ENCODE results near the gene KCTD6. TPM values are rescaled to one million over a fixed set of nuclear protein-coding genes. Genes with fewer than 3 reads are reported as not detected.
A peak's percentile ranks its signal among the peaks of the same experiment; 100 is the strongest.

Gene KCTD6
- total RNA-seq, 1 donor from 2014 or later = 7.9 TPM

DNA sequence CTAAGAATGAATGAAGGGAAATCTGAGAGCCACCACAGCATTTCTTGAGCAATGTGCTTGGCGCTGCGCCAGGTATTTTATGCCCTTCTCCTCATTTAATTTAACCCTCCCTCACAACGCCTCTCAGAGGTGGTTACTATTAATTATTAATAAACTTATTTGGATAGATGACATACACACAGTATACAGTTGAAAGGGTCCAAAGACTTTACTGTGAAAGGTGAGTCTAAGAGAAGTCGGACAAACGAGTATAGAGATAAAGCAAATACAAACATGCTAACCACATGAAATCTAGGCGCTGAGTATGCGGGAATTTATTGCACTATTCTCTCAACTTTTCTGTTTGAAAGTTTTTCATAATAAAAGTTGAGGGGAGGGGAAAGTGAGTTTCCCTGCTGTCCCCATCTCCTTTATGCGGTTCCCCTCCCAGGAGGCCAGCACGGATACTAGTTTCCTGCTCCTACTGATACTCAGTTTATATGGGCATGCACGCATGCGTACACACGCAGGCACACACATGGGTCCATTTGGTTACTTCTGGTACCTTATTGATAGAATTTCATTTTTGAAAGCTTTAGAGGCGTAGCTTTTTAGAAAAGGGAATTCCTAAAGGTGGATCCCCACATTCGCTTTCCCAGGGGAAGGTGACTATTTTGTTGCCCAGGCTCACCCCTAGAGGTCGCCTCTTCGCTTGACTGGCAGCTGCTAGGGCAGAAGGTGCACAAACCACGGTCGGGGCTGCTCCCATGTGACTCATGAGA, 28.5 kb upstream of the KCTD6 start:
- no peaks in the 10 kb centered on the region for H3K27me3 ChIP-seq (ENCODE audit: insufficient read depth, low read length)
- no peaks in the 10 kb centered on the region for H4K20me1 ChIP-seq (ENCODE audit: insufficient read depth, low read length)
- H3K4me1 ChIP-seq (ENCODE audit: insufficient read depth, low read length) = peaks cover 8% of the 10 kb centered on the region
- H3K9me3 ChIP-seq (ENCODE audit: insufficient read depth, low read depth, low read length) = no peaks in the 10 kb centered on the region
- DNase-seq (ENCODE audit: low read depth) = peak; percentile 8
- H3K4me2 ChIP-seq (ENCODE audit: low read length) = peak overlapping the region; percentile 53
- no peak overlapping the region for H3K9ac ChIP-seq (ENCODE audit: low read length)
- TF ChIP-seq EZH2 (IDR thresholded peaks at IDR 0.05; ENCODE audit: insufficient read depth, low read length) = no peak
- TF ChIP-seq, protein P1, sequence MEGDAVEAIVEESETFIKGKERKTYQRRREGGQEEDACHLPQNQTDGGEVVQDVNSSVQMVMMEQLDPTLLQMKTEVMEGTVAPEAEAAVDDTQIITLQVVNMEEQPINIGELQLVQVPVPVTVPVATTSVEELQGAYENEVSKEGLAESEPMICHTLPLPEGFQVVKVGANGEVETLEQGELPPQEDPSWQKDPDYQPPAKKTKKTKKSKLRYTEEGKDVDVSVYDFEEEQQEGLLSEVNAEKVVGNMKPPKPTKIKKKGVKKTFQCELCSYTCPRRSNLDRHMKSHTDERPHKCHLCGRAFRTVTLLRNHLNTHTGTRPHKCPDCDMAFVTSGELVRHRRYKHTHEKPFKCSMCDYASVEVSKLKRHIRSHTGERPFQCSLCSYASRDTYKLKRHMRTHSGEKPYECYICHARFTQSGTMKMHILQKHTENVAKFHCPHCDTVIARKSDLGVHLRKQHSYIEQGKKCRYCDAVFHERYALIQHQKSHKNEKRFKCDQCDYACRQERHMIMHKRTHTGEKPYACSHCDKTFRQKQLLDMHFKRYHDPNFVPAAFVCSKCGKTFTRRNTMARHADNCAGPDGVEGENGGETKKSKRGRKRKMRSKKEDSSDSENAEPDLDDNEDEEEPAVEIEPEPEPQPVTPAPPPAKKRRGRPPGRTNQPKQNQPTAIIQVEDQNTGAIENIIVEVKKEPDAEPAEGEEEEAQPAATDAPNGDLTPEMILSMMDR (IDR thresholded peaks at IDR 0.05; ENCODE audit: insufficient read depth, low read depth, low read length) = peak; percentile 79
- no peaks in the 10 kb centered on the region for H3K79me2 ChIP-seq (ENCODE audit: insufficient read depth, low read length)
- peak overlapping the region; percentile 3 for H2AFZ ChIP-seq (ENCODE audit: low read depth, low read length)
- Mint-ChIP-seq H3K27me3 (ENCODE audit: low read depth, unreplicated experiment) (no peaks in the 10 kb centered on the region), H3K36me3 (ENCODE audit: low read depth, unreplicated experiment) (no peaks in the 10 kb centered on the region), H3K27ac (ENCODE audit: unreplicated experiment) (no peak overlapping the region), H3K4me3 (ENCODE audit: unreplicated experiment) (no peak overlapping the region), H3K9me3 (ENCODE audit: unreplicated experiment) (no peaks in the 10 kb centered on the region), H3K4me1 (ENCODE audit: low read depth, unreplicated experiment) (peaks cover 6% of the 10 kb centered on the region)
- no peaks in the 10 kb centered on the region for H3K36me3 ChIP-seq (ENCODE audit: insufficient read depth, low read length)
- H3K27ac ChIP-seq (ENCODE audit: low read depth, low read length) = no peak overlapping the region
- H3K4me3 ChIP-seq (ENCODE audit: insufficient read depth, low read depth, low read length) = no peak overlapping the region
- FAIRE-seq = peak; percentile 52

DNA sequence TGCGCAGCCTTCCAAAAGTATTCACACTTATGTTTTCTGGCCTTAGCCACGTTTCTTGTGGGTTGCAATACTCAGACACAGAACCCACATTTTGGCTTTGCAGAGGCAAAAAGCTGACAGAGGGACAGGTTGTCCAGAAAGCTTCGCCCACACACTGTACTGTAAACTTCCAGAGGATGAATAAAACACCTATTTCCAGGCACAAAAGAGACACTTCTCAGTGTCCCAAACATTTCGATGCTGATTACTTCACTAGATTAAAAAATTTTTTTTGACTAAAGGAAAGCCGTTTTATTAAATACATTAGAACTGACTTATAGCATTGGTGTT, 28.0 kb upstream of the KCTD6 start:
- H3K27ac ChIP-seq (ENCODE audit: low read depth, low read length) = no peak overlapping the region
- H3K4me3 ChIP-seq (ENCODE audit: insufficient read depth, low read depth, low read length) = no peak overlapping the region
- no peak overlapping the region for H3K9ac ChIP-seq (ENCODE audit: low read length)
- peak; percentile 85 for DNase-seq (ENCODE audit: low read depth)
- no peaks in the 10 kb centered on the region for H3K79me2 ChIP-seq (ENCODE audit: insufficient read depth, low read length)
- peak overlapping the region; percentile 3 for H2AFZ ChIP-seq (ENCODE audit: low read depth, low read length)
- H3K4me1 ChIP-seq (ENCODE audit: insufficient read depth, low read length) = peaks cover 8% of the 10 kb centered on the region
- H3K27ac Mint-ChIP-seq (ENCODE audit: unreplicated experiment) = no peak overlapping the region
- H3K4me3 Mint-ChIP-seq (ENCODE audit: unreplicated experiment) = no peak overlapping the region
- H3K27me3 ChIP-seq (ENCODE audit: insufficient read depth, low read length) = no peaks in the 10 kb centered on the region
- H3K4me1 Mint-ChIP-seq (ENCODE audit: low read depth, unreplicated experiment) = peaks cover 6% of the 10 kb centered on the region
- H3K9me3 Mint-ChIP-seq (ENCODE audit: unreplicated experiment) = no peaks in the 10 kb centered on the region
- no peaks in the 10 kb centered on the region for H4K20me1 ChIP-seq (ENCODE audit: insufficient read depth, low read length)
- TF ChIP-seq EZH2 (IDR thresholded peaks at IDR 0.05; ENCODE audit: insufficient read depth, low read length) = no peak
- TF ChIP-seq, protein P1 (IDR thresholded peaks at IDR 0.05; ENCODE audit: insufficient read depth, low read depth, low read length) = no peak
- no peaks in the 10 kb centered on the region for H3K36me3 ChIP-seq (ENCODE audit: insufficient read depth, low read length)
- no peak for FAIRE-seq
- peak overlapping the region; percentile 53 for H3K4me2 ChIP-seq (ENCODE audit: low read length)
- no peaks in the 10 kb centered on the region for H3K27me3 Mint-ChIP-seq (ENCODE audit: low read depth, unreplicated experiment)
- no peaks in the 10 kb centered on the region for H3K36me3 Mint-ChIP-seq (ENCODE audit: low read depth, unreplicated experiment)
- H3K9me3 ChIP-seq (ENCODE audit: insufficient read depth, low read depth, low read length) = no peaks in the 10 kb centered on the region

DNA sequence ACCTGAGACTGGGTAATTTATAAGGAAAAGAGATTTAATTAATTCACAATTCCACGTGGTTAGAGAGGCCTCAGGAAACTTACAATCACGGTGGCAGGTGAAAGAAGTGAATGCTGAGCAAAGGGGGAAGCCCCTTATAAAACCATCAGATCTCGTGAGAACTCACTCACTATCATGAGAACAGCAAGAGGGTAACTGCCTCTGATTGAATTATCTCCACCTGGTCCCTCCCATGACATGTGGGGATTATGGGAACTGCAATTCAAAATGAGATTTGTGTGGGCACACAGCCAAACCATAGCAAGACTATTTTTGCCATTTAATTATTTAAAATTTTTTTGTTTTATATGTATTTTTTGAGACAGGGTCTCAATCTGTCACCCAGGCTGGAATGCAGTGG, 27.0 kb upstream of the KCTD6 start:
- Mint-ChIP-seq H3K4me1 (ENCODE audit: low read depth, unreplicated experiment) (peaks cover 9% of the 10 kb centered on the region), H3K36me3 (ENCODE audit: low read depth, unreplicated experiment) (no peaks in the 10 kb centered on the region), H3K27ac (ENCODE audit: unreplicated experiment) (no peak overlapping the region), H3K9me3 (ENCODE audit: unreplicated experiment) (no peaks in the 10 kb centered on the region), H3K4me3 (ENCODE audit: unreplicated experiment) (no peak overlapping the region), H3K27me3 (ENCODE audit: low read depth, unreplicated experiment) (no peaks in the 10 kb centered on the region)
- Histone ChIP-seq H3K4me1 (ENCODE audit: insufficient read depth, low read length) (peaks cover 8% of the 10 kb centered on the region), H3K27ac (ENCODE audit: low read depth, low read length) (no peak overlapping the region), H2AFZ (ENCODE audit: low read depth, low read length) (no peak overlapping the region), H3K27me3 (ENCODE audit: insufficient read depth, low read length) (no peaks in the 10 kb centered on the region), H3K9ac (ENCODE audit: low read length) (no peak overlapping the region), H3K9me3 (ENCODE audit: insufficient read depth, low read depth, low read length) (no peaks in the 10 kb centered on the region), H3K4me2 (ENCODE audit: low read length) (no peak overlapping the region), H3K36me3 (ENCODE audit: insufficient read depth, low read length) (no peaks in the 10 kb centered on the region), H4K20me1 (ENCODE audit: insufficient read depth, low read length) (no peaks in the 10 kb centered on the region), H3K4me3 (ENCODE audit: insufficient read depth, low read depth, low read length) (no peak overlapping the region), H3K79me2 (ENCODE audit: insufficient read depth, low read length) (no peaks in the 10 kb centered on the region)
- no peak for TF ChIP-seq EZH2 (IDR thresholded peaks at IDR 0.05; ENCODE audit: insufficient read depth, low read length)
- TF ChIP-seq, protein P1 (IDR thresholded peaks at IDR 0.05; ENCODE audit: insufficient read depth, low read depth, low read length) = no peak
- DNase-seq (ENCODE audit: low read depth) = no peak
- no peak for FAIRE-seq

All from astrocyte (in vitro differentiated cells and primary cell).